GM21717 (cell line): Measurements from ENCODE around the gene FASTKD1.
"Not testable (repeated sequence)": the region's sequence is repeated elsewhere in the genome, so short reads cannot be mapped to it uniquely, and the experiment has no call there.

Experiments
- ATAC-seq: cut with Tn5 transposase; IDR thresholded peaks from one replicate; pipeline ENCODE4 v1.9.1; 2021; ENCODE audit warnings: mild to moderate bottlenecking, moderate library complexity; ENCODE audit not compliant: unreplicated experiment

FASTKD1 gene

DNA sequence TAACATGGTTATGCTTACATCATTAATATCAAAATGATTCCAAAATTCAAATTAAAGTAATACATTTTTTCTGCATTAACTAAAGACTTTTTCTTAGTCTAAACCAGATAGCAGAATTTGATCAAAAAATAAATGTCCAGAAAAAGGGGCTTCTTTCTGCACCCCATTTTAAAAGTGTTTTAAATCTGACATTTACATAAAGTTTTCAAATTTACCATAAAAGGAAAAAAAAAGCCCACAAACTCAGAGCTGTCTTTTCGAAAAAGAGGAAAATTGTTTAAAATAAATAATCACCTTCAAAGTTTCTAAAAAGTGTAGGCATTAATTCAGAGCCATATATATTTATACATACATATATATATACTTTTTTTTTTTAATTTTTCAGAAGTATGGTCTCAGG is 1.5 kb downstream of the FASTKD1 start:
- ATAC-seq = no peak

- no peak for ATAC-seq
Observed at GRCh38 chr2:169571571-169571970, 2.1 kb downstream of the FASTKD1 start.

GRCh38 chr2:169570752-169571151 is 2.9 kb downstream of the FASTKD1 start:
- ATAC-seq = not testable (repeated sequence)

- ATAC-seq = no peak
Observed at GRCh38 chr2:169569948-169570347, 3.7 kb downstream of the FASTKD1 start.

DNA sequence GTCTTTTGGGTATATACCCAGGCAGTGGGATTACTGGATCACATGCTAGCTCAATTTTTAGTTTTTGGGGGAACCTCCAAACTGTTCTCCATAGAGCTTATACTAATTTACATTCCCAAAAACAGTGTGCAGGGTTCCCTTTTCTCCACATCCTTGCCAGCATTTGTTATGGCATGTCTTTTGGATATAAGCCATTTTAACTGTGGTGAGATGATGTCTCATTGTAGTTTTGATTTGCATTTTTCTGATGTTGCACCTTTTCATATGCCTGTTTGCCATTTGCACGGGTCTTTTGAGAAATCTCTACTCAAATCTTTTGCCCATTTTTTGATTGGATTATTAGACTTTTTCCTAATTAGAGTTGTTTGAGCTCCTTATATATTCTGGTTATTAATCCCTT is 8.0 kb downstream of the FASTKD1 start:
- no peak for ATAC-seq

DNA sequence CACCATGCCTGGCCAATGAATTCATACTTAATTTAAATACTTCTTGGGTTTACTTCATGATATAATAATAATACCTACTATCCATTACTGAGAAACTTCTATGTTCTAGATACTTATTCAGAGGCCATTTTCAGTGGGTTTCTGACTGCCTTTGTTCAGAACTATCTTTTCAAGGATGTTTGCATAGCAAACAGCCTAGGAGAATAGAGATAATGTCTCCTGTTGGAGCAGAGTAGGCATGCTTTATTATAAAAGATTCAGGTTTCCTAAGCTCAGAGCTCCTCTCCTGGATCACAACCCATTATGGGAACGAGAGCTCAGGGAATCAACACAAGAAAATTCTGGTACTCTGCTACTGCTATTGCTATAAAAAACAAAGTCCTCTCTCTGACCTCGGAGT is 11.1 kb downstream of the FASTKD1 start:
- ATAC-seq = no peak

DNA sequence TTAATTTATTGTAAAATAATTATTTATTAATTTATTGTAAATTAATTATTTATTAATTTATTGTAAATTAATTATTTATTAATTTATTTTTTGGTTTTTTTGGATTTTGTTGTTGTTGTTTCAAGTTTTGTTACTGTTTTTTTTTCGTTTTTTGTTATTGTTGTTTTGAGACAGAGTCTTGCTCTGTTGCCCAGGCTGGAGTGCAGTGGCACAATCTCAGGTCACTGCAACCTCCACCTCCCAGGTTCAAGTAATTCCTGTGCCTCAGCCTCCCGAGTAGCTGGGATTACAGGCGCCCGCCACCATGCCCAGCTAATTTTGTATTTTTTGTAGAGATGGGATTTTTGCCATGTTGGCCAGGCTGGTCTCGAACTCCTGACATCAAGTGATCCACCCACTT is 11.6 kb downstream of the FASTKD1 start:
- not testable (repeated sequence) for ATAC-seq

- ATAC-seq = no peak
Observed at GRCh38 chr2:169561364-169561763, 12.3 kb downstream of the FASTKD1 start.

DNA sequence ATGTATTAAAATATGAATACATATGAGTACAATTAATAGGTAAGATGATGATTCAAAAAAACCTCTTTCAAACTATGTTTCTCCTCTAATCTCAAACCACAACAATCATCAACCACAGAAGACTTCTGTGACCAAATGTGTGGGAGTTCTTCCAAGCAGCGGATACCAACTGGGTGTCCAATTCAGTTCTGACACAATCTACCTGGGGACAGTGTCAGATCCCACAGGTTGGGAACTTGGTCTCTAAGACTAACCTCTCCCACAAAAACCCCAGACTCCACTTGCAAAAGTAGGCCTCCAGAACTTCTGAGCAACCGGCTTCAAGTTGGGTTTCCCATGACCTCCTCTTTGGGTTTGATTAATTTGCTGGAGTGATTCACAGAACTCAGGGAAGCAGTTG is 26.9 kb downstream of the FASTKD1 start:
- no peak for ATAC-seq

DNA sequence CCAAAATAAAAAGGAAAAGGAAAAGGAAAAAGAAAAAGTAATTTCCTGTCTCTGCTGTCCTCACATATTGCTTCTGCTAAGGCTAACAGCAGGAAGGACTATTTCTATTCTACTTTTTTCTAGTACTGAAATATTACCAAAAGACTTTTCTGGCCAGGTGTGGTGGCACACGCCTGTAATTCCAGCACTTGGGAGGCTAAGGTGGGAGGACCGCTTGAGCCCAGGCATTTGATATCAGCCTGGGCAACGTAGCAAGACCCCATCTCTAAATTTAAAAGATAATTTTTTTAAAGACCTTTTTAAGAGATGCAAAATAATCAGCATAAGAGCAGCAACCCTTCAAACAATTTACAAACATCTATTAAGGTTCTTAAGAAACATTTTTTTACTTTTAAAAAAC is 31.2 kb downstream of the FASTKD1 start:
- ATAC-seq = no peak

- no peak for ATAC-seq
Observed at GRCh38 chr2:169540146-169540545, 33.5 kb downstream of the FASTKD1 start.

GRCh38 chr2:169539460-169539859 is 34.2 kb downstream of the FASTKD1 start:
- not testable (repeated sequence) for ATAC-seq

GRCh38 chr2:169528271-169528701 is 45.4 kb downstream of the FASTKD1 start:
- peak; percentile 83 for ATAC-seq

DNA sequence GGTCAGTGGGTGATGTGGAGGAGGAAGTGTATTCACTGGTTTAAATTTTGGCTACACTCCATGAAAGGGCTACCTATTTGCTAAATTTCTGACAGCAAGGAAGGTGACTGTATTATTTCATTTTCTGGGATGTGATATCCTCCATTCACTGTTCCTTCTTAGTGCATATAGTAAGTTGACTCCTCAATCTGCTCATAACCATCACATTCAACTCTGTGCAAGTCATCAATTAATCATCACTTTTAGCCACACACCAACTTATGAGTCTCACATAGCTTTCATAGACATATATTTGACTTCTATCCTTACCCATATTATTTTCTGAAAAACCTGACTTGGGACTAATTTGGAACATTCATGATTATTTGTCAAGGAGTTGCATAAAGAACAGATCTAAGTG is 47.2 kb downstream of the FASTKD1 start:
- no peak for ATAC-seq

GRCh38 chr2:169525434-169525833 is 48.2 kb downstream of the FASTKD1 start:
- ATAC-seq = no peak

DNA sequence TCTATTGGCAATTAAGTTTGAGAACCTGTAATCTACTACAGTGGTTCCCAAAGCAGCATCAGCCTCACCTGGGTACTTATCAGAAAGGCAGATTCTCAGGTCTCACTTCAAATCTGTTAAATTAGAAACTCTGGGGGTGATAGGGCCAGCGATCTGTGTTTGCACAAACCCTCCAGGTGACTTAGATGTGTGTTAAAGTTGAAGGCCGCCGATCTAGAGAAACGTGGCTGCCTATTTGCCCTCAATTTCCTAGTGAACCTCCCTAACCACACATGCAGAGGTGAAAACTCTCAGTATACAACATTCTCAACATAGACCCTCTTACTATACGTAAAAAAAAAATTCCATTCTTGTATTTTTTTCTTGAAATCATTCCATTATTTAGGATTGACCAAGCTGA is 50.0 kb downstream of the FASTKD1 start:
- no peak for ATAC-seq

DNA sequence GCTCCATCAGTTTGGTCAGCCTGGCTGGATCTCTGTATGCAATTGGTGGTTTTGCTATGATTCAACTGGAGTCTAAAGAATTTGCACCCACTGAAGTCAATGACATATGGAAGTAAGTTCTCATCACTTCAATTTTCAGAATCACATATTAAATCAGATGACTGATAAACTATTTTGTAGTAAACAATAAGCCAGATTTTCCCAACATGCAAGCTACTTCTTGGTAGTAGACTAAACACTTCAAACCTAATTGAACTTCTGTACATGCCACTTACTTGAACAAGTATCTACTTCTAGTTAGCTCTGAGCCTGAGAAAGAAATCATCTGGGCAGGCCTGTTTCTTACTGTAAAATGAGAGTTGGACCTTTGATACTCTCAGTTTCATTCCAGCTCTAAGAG is 52.8 kb downstream of the FASTKD1 start:
- ATAC-seq = no peak

DNA sequence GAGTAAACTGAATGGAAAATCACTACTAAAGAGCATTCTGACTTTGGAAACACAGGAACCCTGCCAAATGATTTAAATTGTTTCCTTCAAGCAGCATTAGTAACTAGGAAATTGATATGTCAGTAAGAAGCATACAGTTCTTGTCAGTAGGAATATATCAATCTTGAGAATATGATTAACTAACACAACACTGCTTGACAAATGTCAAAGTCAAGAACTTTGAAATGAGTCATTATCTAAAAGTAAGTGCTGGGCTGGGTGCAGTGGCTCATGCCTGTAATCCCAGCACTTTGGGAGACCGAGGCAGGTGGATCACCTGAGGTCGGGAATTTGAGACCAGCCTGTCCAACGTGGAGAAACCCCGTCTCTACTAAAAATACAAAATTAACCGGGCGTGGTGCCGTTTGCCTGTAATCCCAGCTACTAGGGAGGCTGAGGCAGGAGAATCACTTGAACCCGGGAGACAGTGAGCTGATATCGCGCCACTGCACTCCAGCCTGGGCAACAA is 57.1 kb downstream of the FASTKD1 start:
- not testable (repeated sequence) for ATAC-seq

- ATAC-seq = not testable (repeated sequence)
Observed at GRCh38 chr2:169514758-169515157, 58.9 kb downstream of the FASTKD1 start.

GRCh38 chr2:169513926-169514325 is 59.7 kb downstream of the FASTKD1 start:
- no peak for ATAC-seq

- no peak for ATAC-seq
Observed at GRCh38 chr2:169513094-169513493, 60.6 kb downstream of the FASTKD1 start.

DNA sequence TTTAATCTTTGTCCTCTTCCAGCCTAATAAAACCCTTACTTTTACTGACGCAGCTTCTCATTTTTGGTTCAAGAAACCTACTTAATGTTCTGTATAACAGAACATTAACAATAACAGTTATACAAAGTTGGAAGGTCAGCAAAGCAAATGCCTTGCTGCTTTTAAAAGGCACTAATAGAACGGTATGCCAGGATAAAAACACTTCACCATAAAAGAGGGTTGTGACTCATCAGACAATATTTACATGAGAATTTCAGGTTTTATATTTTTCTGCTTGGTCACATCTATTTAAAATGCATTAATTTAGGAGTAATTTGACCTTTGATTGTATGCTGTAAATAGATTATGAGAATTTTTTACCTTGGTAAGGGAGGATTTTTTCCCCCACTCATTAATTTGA is 61.1 kb downstream of the FASTKD1 start:
- ATAC-seq = no peak

GRCh38 chr2:169511818-169512217 is 61.8 kb downstream of the FASTKD1 start:
- no peak for ATAC-seq

- ATAC-seq = no peak
Observed at GRCh38 chr2:169510496-169510895, 63.2 kb downstream of the FASTKD1 start.
